Vagina (tissue), 2 donors: Measurements from ENCODE around the gene ADAMTS13. TPM values are rescaled to one million over a fixed set of nuclear protein-coding genes. Genes with fewer than 3 reads are reported as not detected.

Experiments used
- DNase-seq, 2 donors: peaks; one replicate each; pipeline ENCODE4 v3.0.0-alpha.2; 2017; ENCODE audit errors: extremely low spot score in 2 of 2
- H3K27ac ChIP-seq: fragments of 200-600 bp; sonication (generic); one replicate; pipeline ENCODE4 v1.5.1; 2019
- H3K27me3 ChIP-seq: fragments of 200-600 bp; sonication (generic); one replicate; pipeline ENCODE4 v1.5.1; 2019
- H3K36me3 ChIP-seq, 2 donors: fragments of 200-600 bp; sonication (generic); one replicate each; pipeline ENCODE4 v1.5.1; 2017 to 2019
- H3K4me1 ChIP-seq: fragments of 200-600 bp; sonication (generic); one replicate; pipeline ENCODE4 v1.5.1; 2019
- H3K4me3 ChIP-seq, 2 donors: fragments of 200-600 bp; sonication (generic); 1 replicate in 1 of 2; 2 replicates in 1 of 2; pipeline ENCODE4 v1.5.1; 2016 to 2019
- H3K9me3 ChIP-seq: fragments of 200-600 bp; sonication (generic); one replicate; pipeline ENCODE4 v1.5.1; 2019
- CTCF ChIP-seq, 3 experiments: fragments of 450-650 bp in 2 of 3; fragments of 200-600 bp in 1 of 3; sonication (generic) in 1 of 3; IDR thresholded peaks; one replicate each; pipeline ENCODE4 v1.5.1; 2017 to 2019; ENCODE audit warnings: antibody characterized with exemption in 3 of 3, mild to moderate bottlenecking in 2 of 3, moderate library complexity in 2 of 3
- POLR2A ChIP-seq, 2 donors: fragments of 450-650 bp; IDR thresholded peaks; one replicate each; pipeline ENCODE4 v1.6.1; 2017; ENCODE audit warnings: antibody characterized with exemption in 2 of 2, mild to moderate bottlenecking in 2 of 2, moderate library complexity in 2 of 2
- POLR2AphosphoS5 ChIP-seq, 2 donors: sonication (generic); formaldehyde crosslinking; IDR thresholded peaks; one replicate each; pipeline ENCODE4 v1.9.0; 2017; ENCODE audit warnings: antibody characterized with exemption in 2 of 2, mild to moderate bottlenecking in 2 of 2, low read depth in 1 of 2; ENCODE audit not compliant: insufficient read depth in 1 of 2
- intact Hi-C: fragments of 100-400 bp; cut with DNase I; formaldehyde crosslinking; loops from one replicate; pipeline ENCODE4 v1.15.1; 2023
- total RNA-seq: library from RNA; depleted of rRNA; stranded (reverse); fragments of >200 nt; gene quantifications from one replicate; pipeline ENCODE4 v1.2.3, GENCODE V29; 2016

The ADAMTS13 gene
- total RNA-seq, 1 donor from 2014 or later = 2.0 TPM

DNA sequence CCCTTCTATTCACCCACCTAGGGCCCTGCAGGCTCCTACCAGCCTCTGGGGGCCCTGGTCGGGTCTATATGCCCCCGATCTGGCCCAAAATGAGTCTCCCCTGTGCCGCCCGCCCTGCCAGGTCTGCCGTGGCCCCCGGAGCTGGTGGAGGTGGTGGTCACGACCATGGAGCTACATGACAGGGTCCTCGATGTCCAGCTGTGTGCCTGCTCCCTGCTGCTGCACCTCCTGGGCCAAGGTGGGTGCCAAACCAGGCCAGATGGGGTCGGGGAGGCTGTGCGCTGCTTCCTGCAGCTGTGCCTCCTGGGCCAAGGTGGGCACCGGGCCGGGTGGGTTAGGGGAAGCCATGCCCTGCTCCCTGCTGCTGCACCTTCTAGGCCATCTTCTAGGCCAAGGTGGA lies 21.9 kb upstream of the ADAMTS13 start:
- intact Hi-C loops = loop anchor here (5.0 kb wide), 1 partner anchor 1083 kb away; no protein-coding TSS in a partner anchor
- TF ChIP-seq POLR2A (IDR thresholded peaks at IDR 0.05) (no peak), POLR2AphosphoS5 (IDR thresholded peaks at IDR 0.05; ENCODE audit: insufficient read depth in 1 of 2, low read depth in 1 of 2) (no peak), CTCF (IDR thresholded peaks at IDR 0.05) (no peak)
- H3K9me3 ChIP-seq = no peaks in the 10 kb centered on the region
- no peaks in the 10 kb centered on the region for H3K4me1 ChIP-seq
- no peak for DNase-seq
- H3K27me3 ChIP-seq = no peaks in the 10 kb centered on the region
- no peak overlapping the region for H3K27ac ChIP-seq
- H3K36me3 ChIP-seq = peaks cover 0 to 5% of the 10 kb centered on the region in 2 donors
- H3K4me3 ChIP-seq = no peak overlapping the region

DNA sequence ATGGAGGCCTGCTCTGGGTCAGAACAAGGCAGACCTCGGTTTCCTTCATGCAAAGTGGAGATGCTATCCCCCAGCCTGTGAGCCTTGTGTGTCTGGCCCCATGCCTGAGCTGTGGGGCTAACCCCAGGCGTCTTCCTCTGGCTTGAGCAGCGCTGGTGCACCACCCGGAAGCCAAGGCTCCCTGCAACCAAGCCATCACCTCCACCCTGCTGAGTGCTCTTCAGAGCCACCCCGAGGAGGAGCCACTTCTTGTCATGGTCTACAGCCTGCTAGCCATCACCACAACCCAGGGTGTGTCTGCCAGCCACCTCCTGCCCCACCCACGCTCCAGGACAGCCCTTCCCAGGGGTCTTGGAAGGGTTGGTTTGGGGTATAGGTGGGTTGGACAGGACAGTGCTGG lies 20.6 kb upstream of the ADAMTS13 start:
- no peak overlapping the region for H3K4me3 ChIP-seq
- H3K9me3 ChIP-seq = no peaks in the 10 kb centered on the region
- intact Hi-C loops = loop anchor here (5.0 kb wide), 1 partner anchor 1084 kb away; no protein-coding TSS in a partner anchor
- TF ChIP-seq POLR2A (IDR thresholded peaks at IDR 0.05) = no peak
- TF ChIP-seq POLR2AphosphoS5 (IDR thresholded peaks at IDR 0.05; ENCODE audit: insufficient read depth in 1 of 2, low read depth in 1 of 2) = no peak
- H3K4me1 ChIP-seq = no peaks in the 10 kb centered on the region
- H3K27me3 ChIP-seq = no peaks in the 10 kb centered on the region
- no peak overlapping the region for H3K27ac ChIP-seq
- DNase-seq = no peak
- peaks cover 0 to 18% of the 10 kb centered on the region in 2 donors for H3K36me3 ChIP-seq

- H3K27ac ChIP-seq = no peak overlapping the region
- no peaks in the 10 kb centered on the region for H3K4me1 ChIP-seq
- peaks cover 0 to 26% of the 10 kb centered on the region in 2 donors for H3K36me3 ChIP-seq
- intact Hi-C loops = loop anchor here (5.0 kb wide), 1 partner anchor 1085 kb away; no protein-coding TSS in a partner anchor
- no peaks in the 10 kb centered on the region for H3K27me3 ChIP-seq
- TF ChIP-seq CTCF (IDR thresholded peaks at IDR 0.05) (no peak), POLR2A (IDR thresholded peaks at IDR 0.05) (no peak), POLR2AphosphoS5 (IDR thresholded peaks at IDR 0.05; ENCODE audit: insufficient read depth in 1 of 2, low read depth in 1 of 2) (no peak)
- H3K4me3 ChIP-seq = no peak overlapping the region
- no peak for DNase-seq
- H3K9me3 ChIP-seq = no peaks in the 10 kb centered on the region
These were observed 19.5 kb upstream of the ADAMTS13 start for GRCh38 chr9:133402689-133403088.

DNA sequence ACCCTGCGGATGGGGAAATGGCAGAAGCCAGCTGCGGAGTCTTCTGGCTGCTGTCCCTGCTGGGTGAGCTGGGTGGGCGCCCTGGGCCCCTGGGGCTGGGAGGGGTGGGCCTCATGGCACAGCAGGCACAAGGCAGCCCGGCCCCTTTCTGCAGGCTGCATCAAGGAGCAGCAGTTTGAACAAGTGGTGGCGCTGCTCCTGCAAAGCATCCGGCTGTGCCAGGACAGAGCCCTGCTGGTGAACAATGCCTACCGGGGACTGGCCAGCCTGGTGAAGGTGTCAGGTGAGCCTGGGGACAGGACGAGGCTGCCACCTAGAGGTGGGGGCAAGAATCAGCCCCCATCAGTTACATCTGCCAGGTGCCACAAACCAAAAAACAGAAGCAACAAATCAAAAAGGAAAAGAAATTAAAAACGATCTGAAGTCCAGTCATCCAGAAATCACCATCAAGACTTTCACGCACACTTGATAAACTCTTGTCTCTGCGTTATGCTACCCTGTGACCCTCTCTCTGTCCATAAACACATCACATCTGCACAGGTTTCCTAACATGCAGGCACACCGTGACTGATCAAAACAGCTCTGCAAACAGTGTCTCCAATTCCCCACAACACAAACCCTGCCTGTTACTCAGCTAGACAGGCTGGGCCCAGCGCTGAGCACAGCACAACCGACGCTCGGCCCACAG lies 18.3 kb upstream of the ADAMTS13 start:
- TF ChIP-seq POLR2A (IDR thresholded peaks at IDR 0.05) = no peak
- TF ChIP-seq CTCF (IDR thresholded peaks at IDR 0.05) = peak; percentile 15 to 33 (median 20)

GRCh38 chr9:133404454-133405002 lies 17.6 kb upstream of the ADAMTS13 start:
- H3K4me3 ChIP-seq = no peak overlapping the region
- TF ChIP-seq POLR2AphosphoS5 (IDR thresholded peaks at IDR 0.05; ENCODE audit: insufficient read depth in 1 of 2, low read depth in 1 of 2) (no peak), CTCF (IDR thresholded peaks at IDR 0.05) (no peak), POLR2A (IDR thresholded peaks at IDR 0.05) (no peak)
- DNase-seq = no peak
- H3K27me3 ChIP-seq = no peaks in the 10 kb centered on the region
- H3K4me1 ChIP-seq = no peaks in the 10 kb centered on the region
- no peaks in the 10 kb centered on the region for H3K9me3 ChIP-seq
- H3K36me3 ChIP-seq = peaks cover 0 to 42% of the 10 kb centered on the region in 2 donors
- no peak overlapping the region for H3K27ac ChIP-seq
- intact Hi-C loops = loop anchor here (5.0 kb wide), 1 partner anchor 1087 kb away; no protein-coding TSS in a partner anchor

More for the DNA sequence above, 18.3 kb upstream of the ADAMTS13 start:
- Histone ChIP-seq H3K4me3 (no peak overlapping the region), H3K4me1 (no peaks in the 10 kb centered on the region), H3K27ac (no peak overlapping the region), H3K27me3 (no peaks in the 10 kb centered on the region), H3K9me3 (no peaks in the 10 kb centered on the region), H3K36me3 (peaks cover 0 to 36% of the 10 kb centered on the region in 2 donors)
- intact Hi-C loops = loop anchor here (5.0 kb wide), 1 partner anchor 1087 kb away; no protein-coding TSS in a partner anchor
- DNase-seq = no peak
